CD4-positive, alpha-beta T cell (primary cell): ENCODE data around the gene ZNF467. TPM values are rescaled to one million over a fixed set of nuclear protein-coding genes. Genes with fewer than 3 reads are reported as not detected.

Experiments used
- ATAC-seq: fragments of 200-7000 bp; cut with Tn5 transposase; one replicate; pipeline ENCODE4 v1.10.0; 2022; ENCODE audit warnings: mild to moderate bottlenecking; ENCODE audit not compliant: poor library complexity
- CTCF ChIA-PET: fragments of 350-600 bp; sonication (Branson Sonifier 250); formaldehyde crosslinking; loops from one replicate; lab custom pipeline; 2021; ENCODE audit warnings: antibody characterized with exemption, inconsistent platforms; lab: Charles Lee
- POLR2A ChIA-PET: fragments of 350-600 bp; sonication (Branson Sonifier 250); formaldehyde crosslinking; loops from one replicate; lab custom pipeline; 2021; ENCODE audit warnings: antibody characterized with exemption, inconsistent platforms; lab: Charles Lee
- DNase-seq, 14 experiments: peaks; one replicate each; pipeline ENCODE4 v3.0.0-alpha.2; 2013 to 2020; ENCODE audit warnings: mixed read lengths in 2 of 14
- H3K27ac ChIP-seq, 2 donors: one replicate each; pipeline versions ENCODE4 v1.5.1 to v1.7.0; 2013; ENCODE audit warnings: low read length in 2 of 2, low read depth in 1 of 2, mild to moderate bottlenecking in 1 of 2
- H3K27me3 ChIP-seq, 2 experiments: 1 replicate in 1 of 2; 2 replicates in 1 of 2; pipeline versions ENCODE4 v1.6.1 to v1.7.0; 2013; ENCODE audit warnings: low read length in 2 of 2, control low read depth in 1 of 2, mild to moderate bottlenecking in 1 of 2, moderate library complexity in 1 of 2; ENCODE audit not compliant: insufficient read depth in 2 of 2, control insufficient read depth in 1 of 2
- H3K36me3 ChIP-seq: one replicate; pipeline ENCODE4 v1.6.1; 2013; ENCODE audit warnings: low read length, control low read depth; ENCODE audit not compliant: insufficient read depth
- H3K4me1 ChIP-seq: one replicate; pipeline ENCODE4 v1.6.1; 2013; ENCODE audit warnings: low read length, control low read depth; ENCODE audit not compliant: insufficient read depth
- H3K4me3 ChIP-seq: one replicate; pipeline ENCODE4 v1.5.1; 2013; ENCODE audit warnings: mild to moderate bottlenecking, low read length, moderate library complexity
- H3K9me3 ChIP-seq, 2 experiments: 1 replicate in 1 of 2; 2 replicates in 1 of 2; pipeline versions ENCODE4 v1.6.1 to v1.7.0; 2013; ENCODE audit warnings: low read length in 2 of 2, mild to moderate bottlenecking in 2 of 2, control low read depth in 1 of 2, moderate library complexity in 1 of 2; ENCODE audit not compliant: control insufficient read depth in 1 of 2, insufficient read depth in 1 of 2
- H3K27ac Mint-ChIP-seq: one replicate; pipeline ENCODE4 v1.8.0; 2020; ENCODE audit warnings: mixed read lengths
- H3K27me3 Mint-ChIP-seq: one replicate; pipeline ENCODE4 v1.8.0; 2021; ENCODE audit warnings: mixed read lengths
- H3K36me3 Mint-ChIP-seq: one replicate; pipeline ENCODE4 v1.8.0; 2021; ENCODE audit warnings: low read depth, mixed read lengths
- H3K4me1 Mint-ChIP-seq: one replicate; pipeline ENCODE4 v1.8.0; 2021; ENCODE audit warnings: low read depth, mixed read lengths
- H3K4me3 Mint-ChIP-seq: one replicate; pipeline ENCODE4 v1.8.0; 2020; ENCODE audit warnings: mild to moderate bottlenecking, mixed read lengths
- H3K9me3 Mint-ChIP-seq: one replicate; pipeline ENCODE4 v1.8.0; 2020; ENCODE audit warnings: mixed read lengths
- intact Hi-C, 2 experiments: fragments of 100-400 bp; cut with DNase I in 1 of 2; cut with micrococcal nuclease in 1 of 2; formaldehyde crosslinking; loops; one replicate each; pipeline versions ENCODE4 v1.15.1 to v1.9.0; 2023 to 2025; cut with DNase I, micrococcal nuclease
- total RNA-seq, 174 experiments: library from RNA in 2 of 174; stranded (reverse) in 2 of 174; gene quantifications; one replicate each; pipeline ENCODE4 v1.2.3 and lab custom pipeline; 2021 to 2026
- TF ChIP-seq, protein P1 (sequence below): fragments of 200-600 bp; IDR thresholded peaks from one replicate; pipeline ENCODE4 v1.8.0; 2022; ENCODE audit warnings: antibody characterized with exemption, mild to moderate bottlenecking

The ZNF467 gene
- total RNA-seq, 2 experiments from 2014 or later = 4.1 to 4.3 TPM

GRCh38 chr7:149801816-149802215 lies 28.4 kb upstream of the ZNF467 start:
- Histone ChIP-seq H3K4me3 (no peak overlapping the region), H3K27me3 (no peaks in the 10 kb centered on the region), H3K36me3 (no peaks in the 10 kb centered on the region), H3K4me1 (no peaks in the 10 kb centered on the region), H3K9me3 (no peaks in the 10 kb centered on the region), H3K27ac (no peak overlapping the region)
- Mint-ChIP-seq H3K4me3 (no peak overlapping the region), H3K36me3 (no peaks in the 10 kb centered on the region), H3K27me3 (no peaks in the 10 kb centered on the region), H3K9me3 (no peaks in the 10 kb centered on the region), H3K27ac (no peak overlapping the region), H3K4me1 (no peaks in the 10 kb centered on the region)
- TF ChIP-seq, protein P1, sequence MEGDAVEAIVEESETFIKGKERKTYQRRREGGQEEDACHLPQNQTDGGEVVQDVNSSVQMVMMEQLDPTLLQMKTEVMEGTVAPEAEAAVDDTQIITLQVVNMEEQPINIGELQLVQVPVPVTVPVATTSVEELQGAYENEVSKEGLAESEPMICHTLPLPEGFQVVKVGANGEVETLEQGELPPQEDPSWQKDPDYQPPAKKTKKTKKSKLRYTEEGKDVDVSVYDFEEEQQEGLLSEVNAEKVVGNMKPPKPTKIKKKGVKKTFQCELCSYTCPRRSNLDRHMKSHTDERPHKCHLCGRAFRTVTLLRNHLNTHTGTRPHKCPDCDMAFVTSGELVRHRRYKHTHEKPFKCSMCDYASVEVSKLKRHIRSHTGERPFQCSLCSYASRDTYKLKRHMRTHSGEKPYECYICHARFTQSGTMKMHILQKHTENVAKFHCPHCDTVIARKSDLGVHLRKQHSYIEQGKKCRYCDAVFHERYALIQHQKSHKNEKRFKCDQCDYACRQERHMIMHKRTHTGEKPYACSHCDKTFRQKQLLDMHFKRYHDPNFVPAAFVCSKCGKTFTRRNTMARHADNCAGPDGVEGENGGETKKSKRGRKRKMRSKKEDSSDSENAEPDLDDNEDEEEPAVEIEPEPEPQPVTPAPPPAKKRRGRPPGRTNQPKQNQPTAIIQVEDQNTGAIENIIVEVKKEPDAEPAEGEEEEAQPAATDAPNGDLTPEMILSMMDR = no peak
- no peak for ATAC-seq
- intact Hi-C loops = loop anchor here in 1 of 2 experiments (10.0 kb wide), 1 partner anchor 243 kb away; no protein-coding TSS in a partner anchor
- ChIA-PET POLR2A (no interaction called here), CTCF (no interaction called here)
- no peak for DNase-seq

DNA sequence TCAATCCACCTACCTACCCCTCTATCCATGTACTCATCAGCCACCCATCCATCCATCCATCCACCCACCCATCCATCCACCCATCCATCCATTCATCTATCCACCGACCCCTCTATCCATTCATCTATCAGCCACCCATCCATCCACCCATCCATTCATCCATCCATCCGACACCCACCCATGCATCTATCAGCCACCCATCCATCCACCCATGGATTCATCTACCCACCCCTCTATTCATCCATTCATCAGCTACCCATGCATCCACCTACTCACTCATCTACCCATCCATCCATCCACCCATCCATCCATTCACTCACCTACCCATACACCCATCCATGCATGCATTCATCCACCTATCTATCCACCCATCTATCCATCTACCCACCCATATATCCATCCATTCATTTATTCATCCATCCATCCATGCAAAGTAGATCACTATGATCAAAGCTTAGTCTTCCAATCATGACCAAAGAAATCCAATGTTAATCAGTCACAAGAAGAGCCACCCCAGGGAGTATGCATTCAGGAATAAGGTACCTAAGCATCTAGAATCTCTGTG lies 27.7 kb upstream of the ZNF467 start:
- DNase-seq = no peak
- TF ChIP-seq, protein P1 = no peak
- Histone ChIP-seq H3K4me1 (no peaks in the 10 kb centered on the region), H3K27ac (no peak overlapping the region), H3K36me3 (no peaks in the 10 kb centered on the region), H3K27me3 (no peaks in the 10 kb centered on the region), H3K9me3 (no peaks in the 10 kb centered on the region), H3K4me3 (no peak overlapping the region)
- H3K27ac Mint-ChIP-seq = no peak overlapping the region
- H3K4me3 Mint-ChIP-seq = no peak overlapping the region
- no peaks in the 10 kb centered on the region for H3K9me3 Mint-ChIP-seq
- ChIA-PET CTCF (no interaction called here), POLR2A (no interaction called here)
- no peak for ATAC-seq
- no peaks in the 10 kb centered on the region for H3K4me1 Mint-ChIP-seq
- intact Hi-C loops = loop anchor here in 1 of 2 experiments (10.0 kb wide), 1 partner anchor 244 kb away; no protein-coding TSS in a partner anchor
- no peaks in the 10 kb centered on the region for H3K27me3 Mint-ChIP-seq
- no peaks in the 10 kb centered on the region for H3K36me3 Mint-ChIP-seq

DNA sequence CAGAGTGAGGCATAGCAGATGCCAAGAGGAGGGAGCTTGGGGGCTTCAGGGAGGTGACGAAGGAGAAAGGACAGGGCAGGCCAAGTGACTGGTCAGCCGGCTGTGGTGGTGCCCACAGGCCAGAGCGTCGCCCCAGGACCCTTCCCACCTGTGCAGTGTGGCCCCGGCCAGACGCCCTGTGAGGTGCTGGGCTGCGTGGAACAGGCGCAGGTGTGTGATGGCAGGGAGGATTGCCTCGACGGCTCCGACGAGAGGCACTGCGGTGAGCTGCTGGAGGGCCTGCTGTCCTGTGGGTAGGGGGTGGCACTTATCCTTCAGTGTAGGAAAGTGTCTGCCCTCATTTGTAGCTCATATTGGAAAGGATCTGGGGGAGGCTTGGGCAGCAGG lies 26.8 kb upstream of the ZNF467 start:
- Mint-ChIP-seq H3K4me1 (no peaks in the 10 kb centered on the region), H3K36me3 (no peaks in the 10 kb centered on the region), H3K4me3 (no peak overlapping the region), H3K27ac (no peak overlapping the region), H3K27me3 (no peaks in the 10 kb centered on the region), H3K9me3 (no peaks in the 10 kb centered on the region)
- no peak for DNase-seq
- POLR2A ChIA-PET = no interaction called here
- TF ChIP-seq, protein P1 = no peak
- CTCF ChIA-PET = interaction anchor here (0.5 to 1.4 kb wide), 7 partner anchors 58 to 1059 kb away, joined by 3 to 8 read pairs (median 3); no protein-coding TSS in a partner anchor
- H3K4me1 ChIP-seq = no peaks in the 10 kb centered on the region
- H3K36me3 ChIP-seq = no peaks in the 10 kb centered on the region
- ATAC-seq = no peak
- H3K27ac ChIP-seq = no peak overlapping the region
- no peaks in the 10 kb centered on the region for H3K9me3 ChIP-seq
- intact Hi-C loops = loop anchor here in 1 of 2 experiments (10.0 kb wide), 1 partner anchor 245 kb away; no protein-coding TSS in a partner anchor
- no peak overlapping the region for H3K4me3 ChIP-seq
- H3K27me3 ChIP-seq = no peaks in the 10 kb centered on the region
